KMS-11 (cell line): ENCODE measurements around the gene NRGN.
"Not testable (repeated sequence)": the region's sequence is repeated elsewhere in the genome, so short reads cannot be mapped to it uniquely, and the experiment has no call there.

Experiments
- H2AFZ ChIP-seq: fragments of 200-600 bp; sonication (generic); 2 replicates; pipeline ENCODE4 v1.6.1; 2016; ENCODE audit warnings: antibody characterized with exemption, mixed run types, low read depth
- H3K27ac ChIP-seq: fragments of 200-600 bp; sonication (generic); 2 replicates; pipeline ENCODE4 v1.6.1; 2016; ENCODE audit warnings: mild to moderate bottlenecking, mixed run types
- H3K27me3 ChIP-seq: fragments of 200-600 bp; sonication (generic); 2 replicates; pipeline ENCODE4 v1.6.1; 2017; ENCODE audit warnings: mild to moderate bottlenecking, low read depth, mixed run types, moderate library complexity; ENCODE audit not compliant: insufficient read depth
- H3K36me3 ChIP-seq: fragments of 200-600 bp; sonication (generic); 2 replicates; pipeline ENCODE4 v1.6.1; 2017; ENCODE audit warnings: mild to moderate bottlenecking, mixed run types; ENCODE audit not compliant: insufficient read depth
- H3K4me1 ChIP-seq: fragments of 200-600 bp; sonication (generic); 2 replicates; pipeline ENCODE4 v1.6.1; 2016; ENCODE audit warnings: mild to moderate bottlenecking, low read depth, mixed run types; ENCODE audit not compliant: poor library complexity, severe bottlenecking
- H3K4me2 ChIP-seq: fragments of 200-600 bp; sonication (generic); 2 replicates; pipeline ENCODE4 v1.7.0; 2016; ENCODE audit warnings: mild to moderate bottlenecking, mixed run types
- H3K4me3 ChIP-seq: fragments of 200-600 bp; sonication (generic); IDR thresholded peaks from 2 replicates; pipeline ENCODE4 v1.6.1; 2017; ENCODE audit warnings: low read depth, low read length, mixed read lengths; ENCODE audit not compliant: insufficient read depth
- H3K79me2 ChIP-seq: fragments of 200-600 bp; sonication (generic); 2 replicates; pipeline ENCODE4 v1.6.1; 2016; ENCODE audit warnings: low read depth, mixed run types; ENCODE audit not compliant: insufficient read depth
- H3K9ac ChIP-seq: fragments of 200-600 bp; sonication (generic); 2 replicates; pipeline ENCODE4 v1.6.1; 2016; ENCODE audit warnings: mild to moderate bottlenecking, mixed run types
- H4K20me1 ChIP-seq: fragments of 200-600 bp; sonication (generic); 2 replicates; pipeline ENCODE4 v1.6.1; 2016; ENCODE audit warnings: mild to moderate bottlenecking, mixed run types; ENCODE audit not compliant: insufficient read depth
- CTCF ChIP-seq: fragments of 200-600 bp; sonication (generic); conservative IDR thresholded peaks from 2 replicates; pipeline ENCODE4 v1.6.1; 2017; ENCODE audit warnings: low read depth, mild to moderate bottlenecking, antibody characterized with exemption, low read length, moderate library complexity, mixed read lengths

The NRGN gene

GRCh38 chr11:124763156-124763947 is 23.6 kb downstream of the NRGN start:
- Histone ChIP-seq H3K4me1 (peaks cover 11% of the 10 kb centered on the region), H3K9ac (peak overlapping the region; percentile 22; the same call in 1 of the 2 replicates), H3K79me2 (no peaks in the 10 kb centered on the region), H2AFZ (peak overlapping the region; percentile 69; the same call in 1 of the 2 replicates), H3K27me3 (no peaks in the 10 kb centered on the region), H4K20me1 (no peaks in the 10 kb centered on the region), H3K4me3 (no peak overlapping the region), H3K36me3 (no peaks in the 10 kb centered on the region), H3K4me2 (peak overlapping the region; percentile 60; the same call in 1 of the 2 replicates), H3K27ac (no peak overlapping the region)
- peak; percentile 67 for TF ChIP-seq CTCF

- Histone ChIP-seq H3K27ac (no peak overlapping the region), H3K4me1 (peaks cover 11% of the 10 kb centered on the region), H3K4me2 (no peak overlapping the region), H3K36me3 (no peaks in the 10 kb centered on the region), H3K9ac (no peak overlapping the region), H4K20me1 (no peaks in the 10 kb centered on the region), H3K27me3 (no peaks in the 10 kb centered on the region), H3K79me2 (no peaks in the 10 kb centered on the region), H2AFZ (no peak overlapping the region), H3K4me3 (no peak overlapping the region)
- no peak for TF ChIP-seq CTCF
Measured at GRCh38 chr11:124766156-124766555, 26.4 kb downstream of the NRGN start.

- Histone ChIP-seq H3K79me2 (no peaks in the 10 kb centered on the region), H3K9ac (no peak overlapping the region), H3K27ac (no peak overlapping the region), H3K4me2 (no peak overlapping the region), H3K4me3 (no peak overlapping the region), H3K36me3 (no peaks in the 10 kb centered on the region), H2AFZ (no peak overlapping the region), H3K4me1 (peaks cover 4% of the 10 kb centered on the region), H3K27me3 (no peaks in the 10 kb centered on the region), H4K20me1 (no peaks in the 10 kb centered on the region)
- TF ChIP-seq CTCF = no peak
Measured at GRCh38 chr11:124768914-124769313, 29.2 kb downstream of the NRGN start.

- Histone ChIP-seq H3K9ac (no peak overlapping the region), H3K4me3 (no peak overlapping the region), H2AFZ (no peak overlapping the region), H4K20me1 (no peaks in the 10 kb centered on the region), H3K36me3 (no peaks in the 10 kb centered on the region), H3K27me3 (no peaks in the 10 kb centered on the region), H3K27ac (no peak overlapping the region), H3K4me1 (no peaks in the 10 kb centered on the region), H3K79me2 (no peaks in the 10 kb centered on the region), H3K4me2 (no peak overlapping the region)
- TF ChIP-seq CTCF = no peak
Measured at GRCh38 chr11:124769806-124770774, 30.3 kb downstream of the NRGN start.

GRCh38 chr11:124770959-124771358 is 31.2 kb downstream of the NRGN start:
- H3K4me2 ChIP-seq, H3K4me1 ChIP-seq, H3K9ac ChIP-seq, H3K36me3 ChIP-seq, H3K27ac ChIP-seq, H3K27me3 ChIP-seq, H2AFZ ChIP-seq, H4K20me1 ChIP-seq, H3K79me2 ChIP-seq, H3K4me3 ChIP-seq: not testable (repeated sequence)
